GM18499 (cell line): ENCODE results near the gene GNAQ.
"Not testable (repeated sequence)": the region's sequence is repeated elsewhere in the genome, so short reads cannot be mapped to it uniquely, and the experiment has no call there.

ENCODE experiments used
- ATAC-seq: cut with Tn5 transposase; IDR thresholded peaks from one replicate; pipeline ENCODE4 v1.9.1; 2021; ENCODE audit warnings: moderate number of reproducible peaks; ENCODE audit not compliant: insufficient read depth, unreplicated experiment

The GNAQ gene

GRCh38 chr9:77887662-77888061 lies 143.9 kb downstream of the GNAQ start:
- no peak for ATAC-seq

DNA sequence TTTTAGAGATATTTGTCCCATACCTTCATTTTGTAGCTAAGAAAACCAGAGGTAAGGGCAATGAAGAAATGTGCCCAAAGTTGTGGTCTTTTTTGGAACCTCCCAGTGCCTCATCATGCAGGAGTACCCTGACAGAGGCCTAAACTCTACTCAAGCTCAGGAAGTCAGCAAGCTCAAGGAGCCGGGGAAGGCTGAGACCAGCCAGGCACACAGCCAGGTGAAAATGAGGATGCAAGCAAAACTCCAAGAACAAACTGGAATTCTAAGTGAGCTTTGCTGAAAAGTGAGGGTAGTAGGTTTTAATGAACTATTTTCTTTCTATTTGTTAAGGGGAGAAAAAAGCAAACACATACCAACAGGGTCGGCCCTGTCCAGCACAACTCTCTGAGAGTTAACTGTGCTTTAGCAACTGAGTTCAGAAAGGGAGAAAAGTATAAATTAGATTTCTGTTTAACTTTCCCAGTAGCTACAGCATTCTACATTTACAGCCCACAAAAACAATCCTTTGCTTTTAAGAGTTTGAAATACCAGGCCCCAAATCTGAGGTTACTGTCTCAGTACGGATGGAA lies 146.4 kb downstream of the GNAQ start:
- no peak for ATAC-seq

- no peak for ATAC-seq
These were observed 147.5 kb downstream of the GNAQ start for GRCh38 chr9:77883846-77884771.

GRCh38 chr9:77883133-77883532 lies 148.5 kb downstream of the GNAQ start:
- ATAC-seq, result no peak

GRCh38 chr9:77882294-77882693 lies 149.3 kb downstream of the GNAQ start:
- ATAC-seq, result no peak

DNA sequence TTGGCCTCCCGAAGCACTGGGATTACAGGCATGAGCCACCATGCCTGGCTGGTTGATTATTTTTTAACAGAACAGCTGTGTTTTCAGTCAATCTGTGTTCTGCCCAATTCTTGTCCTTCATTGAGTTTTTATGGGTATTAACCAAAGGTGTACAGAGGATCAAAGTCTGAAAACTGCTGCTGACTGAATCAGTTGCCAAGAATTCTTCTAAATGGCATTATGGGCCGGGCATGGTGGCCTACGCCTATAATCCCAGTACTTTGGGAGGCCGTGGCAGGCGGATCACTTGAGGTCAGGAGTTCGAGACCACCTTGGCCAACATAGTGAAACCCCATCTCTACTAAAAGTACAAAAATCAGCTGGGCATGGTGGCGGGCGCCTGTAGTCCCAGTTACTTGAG lies 150.0 kb downstream of the GNAQ start:
- not testable (repeated sequence) for ATAC-seq

- ATAC-seq, result no peak
These were observed 150.5 kb downstream of the GNAQ start for GRCh38 chr9:77881111-77881510.

DNA sequence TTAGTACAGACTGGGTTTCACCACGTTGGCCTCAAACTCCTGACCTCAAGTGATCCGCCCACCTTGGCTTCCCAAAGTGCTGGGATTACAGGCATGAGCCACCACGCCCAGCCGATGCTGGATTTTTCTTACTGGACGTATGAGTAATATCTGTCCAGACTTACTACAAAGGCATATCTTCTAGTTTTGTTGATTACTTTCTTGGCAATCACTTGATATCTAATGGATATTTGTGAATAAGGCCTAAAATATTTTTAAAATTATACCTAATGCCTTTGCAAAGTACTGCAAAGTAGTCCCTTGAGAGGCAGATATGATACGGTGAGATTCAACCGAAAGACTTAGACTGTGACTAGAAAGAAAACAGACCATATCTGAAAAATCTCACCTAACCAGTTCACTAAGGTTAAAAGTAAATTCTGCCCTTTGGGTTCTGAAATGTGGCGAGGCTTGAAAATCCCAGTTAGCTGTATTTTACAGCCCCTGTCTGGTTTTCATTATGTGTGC lies 152.1 kb downstream of the GNAQ start:
- ATAC-seq, result no peak

- ATAC-seq, result not testable (repeated sequence)
These were observed 152.8 kb downstream of the GNAQ start for GRCh38 chr9:77878793-77879192.

GRCh38 chr9:77877976-77878375 lies 153.6 kb downstream of the GNAQ start:
- ATAC-seq, result no peak

GRCh38 chr9:77876590-77876989 lies 155.0 kb downstream of the GNAQ start:
- ATAC-seq, result no peak

- no peak for ATAC-seq
These were observed 155.5 kb downstream of the GNAQ start for GRCh38 chr9:77876091-77876490.

- no peak for ATAC-seq
These were observed 158.7 kb downstream of the GNAQ start for GRCh38 chr9:77872863-77873262.

DNA sequence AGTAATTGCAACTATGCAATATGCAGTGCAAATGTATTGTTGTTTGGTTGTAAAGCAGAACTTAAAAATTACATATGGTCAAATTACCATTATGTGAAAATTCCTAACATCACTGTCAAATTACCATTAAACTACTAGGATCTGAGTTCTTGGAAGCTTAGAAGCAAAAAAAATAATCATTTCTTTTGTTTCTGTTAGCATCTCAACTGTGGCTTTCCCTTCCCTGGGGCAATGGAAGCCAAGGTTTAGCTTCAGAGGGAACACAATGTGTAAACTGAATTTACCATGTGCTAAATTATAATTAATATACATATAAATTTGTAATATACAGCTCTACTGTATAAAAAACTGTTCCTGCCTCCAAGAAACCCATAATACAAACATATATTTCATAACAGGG lies 159.4 kb downstream of the GNAQ start:
- ATAC-seq, result no peak

DNA sequence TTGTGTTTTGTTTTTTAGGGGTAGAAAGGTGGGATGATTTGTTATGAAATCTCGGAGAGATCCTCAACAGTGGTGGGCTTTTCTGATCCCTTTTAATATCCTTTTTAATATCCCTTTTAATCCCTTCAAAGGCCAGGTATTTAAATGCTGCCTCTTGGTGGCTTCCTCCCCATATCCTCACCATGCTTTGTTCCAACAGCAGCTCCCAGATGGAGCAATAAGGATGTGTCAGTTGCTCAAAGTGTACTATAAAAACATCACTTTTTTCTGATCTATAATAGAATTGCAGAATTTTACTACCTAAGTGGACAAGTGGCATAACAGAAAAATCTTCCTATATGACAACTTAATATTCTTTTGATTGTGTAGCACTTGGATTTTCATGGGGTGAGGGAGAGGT lies 160.1 kb downstream of the GNAQ start:
- ATAC-seq, result no peak

DNA sequence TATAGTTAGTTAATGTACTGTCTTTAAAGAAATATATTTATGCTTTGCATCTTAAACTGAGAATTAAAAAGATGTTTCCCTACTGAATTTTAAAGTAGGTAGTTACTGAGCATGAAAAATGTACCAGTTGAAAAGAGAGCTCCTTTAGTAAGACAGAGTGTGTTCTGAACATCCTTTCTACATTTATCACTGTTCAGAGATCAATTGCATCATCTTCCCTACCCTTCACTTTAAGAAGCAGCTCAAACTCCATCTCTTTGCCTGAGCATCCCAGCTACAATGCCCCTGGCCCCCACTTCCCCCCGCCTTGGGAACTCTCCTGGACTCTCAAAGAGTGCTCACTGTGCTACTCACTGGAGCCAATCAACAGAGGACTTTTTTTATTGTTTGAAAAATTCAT lies 164.7 kb downstream of the GNAQ start:
- ATAC-seq, result no peak

GRCh38 chr9:77865385-77866047 lies 166.1 kb downstream of the GNAQ start:
- ATAC-seq, result no peak

DNA sequence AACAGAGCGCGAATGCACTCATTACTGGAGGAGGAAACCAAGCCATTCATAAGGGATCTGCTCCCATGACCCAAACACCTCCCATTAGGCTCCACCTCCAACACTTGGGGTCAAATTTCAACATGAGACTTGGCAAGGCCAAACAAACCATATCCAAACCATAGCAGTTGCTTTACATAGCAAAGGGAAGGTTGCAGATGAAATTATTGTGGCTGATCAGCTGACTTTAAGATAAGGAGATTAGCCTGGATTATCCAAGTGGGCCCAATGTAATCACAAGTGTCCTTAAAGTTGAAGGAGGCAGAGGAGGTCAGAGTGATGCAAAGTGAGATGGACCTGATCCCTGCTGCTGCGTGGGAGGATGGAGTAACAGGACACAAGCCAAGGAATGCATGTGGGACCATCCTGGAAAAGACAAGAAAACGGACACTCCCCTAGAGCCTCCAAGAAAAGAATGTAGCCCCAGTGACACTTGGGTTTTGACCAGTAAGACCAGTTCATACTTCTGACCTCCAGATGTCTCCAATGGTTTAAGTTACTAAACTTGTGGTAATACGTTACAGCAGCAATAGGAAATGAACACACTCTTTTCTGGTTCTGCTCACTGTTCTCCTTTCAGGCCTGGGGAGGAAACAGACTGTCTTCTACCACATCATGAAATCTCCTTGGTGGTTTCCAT lies 167.3 kb downstream of the GNAQ start:
- ATAC-seq, result no peak

DNA sequence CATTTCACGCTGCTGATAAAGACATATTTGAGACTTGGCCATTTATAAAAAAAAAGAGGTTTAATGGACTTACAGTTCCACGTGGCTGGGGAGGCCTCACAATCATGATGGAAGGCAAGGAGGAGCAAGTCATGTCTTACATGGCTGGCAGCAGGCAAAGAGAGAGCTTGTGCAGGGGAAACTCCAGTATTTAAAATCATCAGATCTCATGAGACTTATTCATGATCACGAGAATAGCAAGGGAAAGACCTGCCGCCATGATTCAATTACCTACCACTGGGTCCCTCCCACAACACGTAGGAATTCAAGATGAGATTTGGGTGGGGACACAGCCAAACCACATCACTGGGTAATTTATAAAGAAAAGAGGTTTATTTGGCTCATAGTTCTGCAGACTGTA lies 168.0 kb downstream of the GNAQ start:
- ATAC-seq, result not testable (repeated sequence)

GRCh38 chr9:77860953-77861352 lies 170.7 kb downstream of the GNAQ start:
- ATAC-seq, result not testable (repeated sequence)
